Measurements from ENCODE around the gene HCK. TPM values are rescaled to one million over a fixed set of nuclear protein-coding genes. Genes with fewer than 3 reads are reported as not detected.

HCK gene
- total RNA-seq, 1 experiment from 2014 or later, result 1.3 TPM

DNA sequence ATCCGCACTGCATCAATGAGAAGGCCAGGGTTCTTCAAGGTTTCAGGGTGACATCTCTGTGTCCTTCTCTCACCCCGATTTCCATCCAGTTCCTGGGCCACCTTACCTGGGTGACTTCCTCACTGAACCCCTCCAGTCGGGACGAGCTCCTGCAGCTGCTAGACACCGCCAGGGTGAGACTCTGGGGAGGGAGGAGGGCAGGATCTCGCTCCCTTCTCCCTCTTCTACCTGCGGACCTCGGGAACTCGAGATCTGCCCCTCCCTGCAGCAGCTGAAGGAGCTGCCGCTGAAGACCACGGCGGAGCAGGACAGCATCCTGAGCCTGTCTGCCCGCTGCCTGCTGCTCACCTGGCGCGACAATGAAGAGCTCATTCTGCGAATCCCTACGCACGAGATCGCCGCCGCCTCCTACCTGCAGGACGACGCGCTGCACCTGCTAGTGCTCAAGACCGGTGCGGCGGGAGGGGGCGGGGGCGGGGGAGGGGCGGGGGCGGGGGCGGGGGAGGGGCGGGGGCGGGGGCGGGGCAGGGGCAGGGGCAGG, 34.3 kb upstream of the HCK start (continued):
- TF ChIP-seq SP1 (CRISPR knock-in tag; conservative IDR thresholded peaks at IDR 0.05), result 0 out of 2 replicates have a peak, but pooled peaks have one; percentile 44
- TF ChIP-seq, protein P1, sequence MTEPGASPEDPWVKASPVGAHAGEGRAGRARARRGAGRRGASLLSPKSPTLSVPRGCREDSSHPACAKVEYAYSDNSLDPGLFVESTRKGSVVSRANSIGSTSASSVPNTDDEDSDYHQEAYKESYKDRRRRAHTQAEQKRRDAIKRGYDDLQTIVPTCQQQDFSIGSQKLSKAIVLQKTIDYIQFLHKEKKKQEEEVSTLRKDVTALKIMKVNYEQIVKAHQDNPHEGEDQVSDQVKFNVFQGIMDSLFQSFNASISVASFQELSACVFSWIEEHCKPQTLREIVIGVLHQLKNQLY (CRISPR knock-in tag; IDR thresholded peaks at IDR 0.05), result no peak
- no peak for TF ChIP-seq HMGA2 (CRISPR knock-in tag; IDR thresholded peaks at IDR 0.05)
- TF ChIP-seq, protein P2, sequence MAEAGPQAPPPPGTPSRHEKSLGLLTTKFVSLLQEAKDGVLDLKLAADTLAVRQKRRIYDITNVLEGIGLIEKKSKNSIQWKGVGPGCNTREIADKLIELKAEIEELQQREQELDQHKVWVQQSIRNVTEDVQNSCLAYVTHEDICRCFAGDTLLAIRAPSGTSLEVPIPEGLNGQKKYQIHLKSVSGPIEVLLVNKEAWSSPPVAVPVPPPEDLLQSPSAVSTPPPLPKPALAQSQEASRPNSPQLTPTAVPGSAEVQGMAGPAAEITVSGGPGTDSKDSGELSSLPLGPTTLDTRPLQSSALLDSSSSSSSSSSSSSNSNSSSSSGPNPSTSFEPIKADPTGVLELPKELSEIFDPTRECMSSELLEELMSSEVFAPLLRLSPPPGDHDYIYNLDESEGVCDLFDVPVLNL (CRISPR knock-in tag; IDR thresholded peaks at IDR 0.05; ENCODE audit: borderline replicate concordance, low read depth), result no peak
- TF ChIP-seq, protein P3, sequence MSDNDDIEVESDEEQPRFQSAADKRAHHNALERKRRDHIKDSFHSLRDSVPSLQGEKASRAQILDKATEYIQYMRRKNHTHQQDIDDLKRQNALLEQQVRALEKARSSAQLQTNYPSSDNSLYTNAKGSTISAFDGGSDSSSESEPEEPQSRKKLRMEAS (CRISPR knock-in tag; IDR thresholded peaks at IDR 0.05), result peak; percentile 50; the same call in 1 of the 2 replicates
- no peak for TF ChIP-seq ELF4 (CRISPR knock-in tag; IDR thresholded peaks at IDR 0.05; ENCODE audit: low read depth)
- TF ChIP-seq, protein P4, sequence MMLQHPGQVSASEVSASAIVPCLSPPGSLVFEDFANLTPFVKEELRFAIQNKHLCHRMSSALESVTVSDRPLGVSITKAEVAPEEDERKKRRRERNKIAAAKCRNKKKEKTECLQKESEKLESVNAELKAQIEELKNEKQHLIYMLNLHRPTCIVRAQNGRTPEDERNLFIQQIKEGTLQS (CRISPR knock-in tag; conservative IDR thresholded peaks at IDR 0.05), result no peak
- TF ChIP-seq, protein P5, sequence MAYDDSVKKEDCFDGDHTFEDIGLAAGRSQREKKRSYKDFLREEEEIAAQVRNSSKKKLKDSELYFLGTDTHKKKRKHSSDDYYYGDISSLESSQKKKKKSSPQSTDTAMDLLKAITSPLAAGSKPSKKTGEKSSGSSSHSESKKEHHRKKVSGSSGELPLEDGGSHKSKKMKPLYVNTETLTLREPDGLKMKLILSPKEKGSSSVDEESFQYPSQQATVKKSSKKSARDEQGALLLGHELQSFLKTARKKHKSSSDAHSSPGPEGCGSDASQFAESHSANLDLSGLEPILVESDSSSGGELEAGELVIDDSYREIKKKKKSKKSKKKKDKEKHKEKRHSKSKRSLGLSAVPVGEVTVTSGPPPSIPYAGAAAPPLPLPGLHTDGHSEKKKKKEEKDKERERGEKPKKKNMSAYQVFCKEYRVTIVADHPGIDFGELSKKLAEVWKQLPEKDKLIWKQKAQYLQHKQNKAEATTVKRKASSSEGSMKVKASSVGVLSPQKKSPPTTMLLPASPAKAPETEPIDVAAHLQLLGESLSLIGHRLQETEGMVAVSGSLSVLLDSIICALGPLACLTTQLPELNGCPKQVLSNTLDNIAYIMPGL (CRISPR knock-in tag; IDR thresholded peaks at IDR 0.05), result no peak; the same call in 1 of the 2 replicates
- TF ChIP-seq ZNF121 (CRISPR knock-in tag; IDR thresholded peaks at IDR 0.05), result peak; percentile 58
- TF ChIP-seq FOXJ3 (CRISPR knock-in tag; IDR thresholded peaks at IDR 0.05; ENCODE audit: borderline replicate concordance), result no peak
- no peak for TF ChIP-seq NFATC4 (CRISPR knock-in tag; IDR thresholded peaks at IDR 0.05)
- 0 out of 2 replicates have a peak, but pooled peaks have one; percentile 58 for TF ChIP-seq TP53 (CRISPR knock-in tag; IDR thresholded peaks at IDR 0.05)
- TF ChIP-seq, protein P6, sequence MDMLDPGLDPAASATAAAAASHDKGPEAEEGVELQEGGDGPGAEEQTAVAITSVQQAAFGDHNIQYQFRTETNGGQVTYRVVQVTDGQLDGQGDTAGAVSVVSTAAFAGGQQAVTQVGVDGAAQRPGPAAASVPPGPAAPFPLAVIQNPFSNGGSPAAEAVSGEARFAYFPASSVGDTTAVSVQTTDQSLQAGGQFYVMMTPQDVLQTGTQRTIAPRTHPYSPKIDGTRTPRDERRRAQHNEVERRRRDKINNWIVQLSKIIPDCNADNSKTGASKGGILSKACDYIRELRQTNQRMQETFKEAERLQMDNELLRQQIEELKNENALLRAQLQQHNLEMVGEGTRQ (CRISPR knock-in tag; IDR thresholded peaks at IDR 0.05), result no peak
- no peak for TF ChIP-seq EMX1 (CRISPR knock-in tag; IDR thresholded peaks at IDR 0.05)

DNA sequence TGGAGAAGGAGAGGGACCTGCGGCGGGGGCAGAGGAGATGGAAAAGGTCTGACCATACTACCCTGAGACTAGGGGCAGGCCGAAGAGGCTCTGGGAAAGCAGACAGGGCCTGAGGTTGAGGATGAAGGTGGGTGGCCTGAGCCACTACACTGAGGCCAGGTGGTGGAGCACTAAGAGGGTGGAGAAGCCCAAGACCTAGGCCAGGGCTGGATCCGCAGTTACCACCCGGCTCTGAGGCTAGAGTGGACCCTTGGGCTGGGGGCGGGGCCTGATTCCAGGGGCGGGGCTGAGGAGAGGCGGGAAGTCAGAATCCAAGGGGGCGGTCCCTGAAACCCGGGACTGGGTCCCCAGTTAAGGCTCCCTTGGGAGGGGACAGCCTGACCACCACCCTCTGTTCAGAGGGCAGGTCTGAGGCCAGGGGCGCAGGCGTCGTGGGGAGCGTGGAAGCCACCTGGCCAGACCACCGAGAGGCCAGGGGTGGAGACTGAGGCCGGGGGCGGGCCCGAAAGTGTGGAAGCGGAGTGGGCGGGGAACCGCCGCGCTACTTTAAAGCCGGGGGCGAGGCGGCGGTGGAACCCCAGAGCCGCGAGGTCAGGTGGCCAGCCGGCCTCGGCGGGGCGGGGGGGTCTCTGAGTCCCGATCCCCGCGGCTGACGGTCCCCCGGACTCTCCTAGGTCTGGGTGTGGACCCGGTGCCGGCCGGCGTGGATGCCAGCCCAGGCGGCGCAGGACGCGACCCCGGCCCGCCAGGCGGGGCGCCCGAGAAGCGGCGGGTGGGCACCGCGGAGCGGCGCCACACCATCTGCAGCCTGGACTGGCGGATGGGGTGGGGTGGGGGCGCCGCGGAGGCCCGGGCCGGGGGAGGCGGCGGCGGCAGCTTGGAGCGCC, 33.5 kb upstream of the HCK start:
- ATAC-seq, result peak; percentile 85
- Mint-ChIP-seq H3K4me3 (peak overlapping the region; percentile 89), H3K27ac (peak overlapping the region; percentile 96), H3K36me3 (0 out of 2 replicates have a peak, but pooled peaks cover 3% of the 10 kb centered on the region), H3K27me3 (ENCODE audit: low read depth) (peaks cover 16% of the 10 kb centered on the region), H3K9me3 (no peaks in the 10 kb centered on the region), H3K4me1 (peaks cover 34% of the 10 kb centered on the region)
- CTCF ChIA-PET, result interaction anchor here (0.7 to 2.7 kb wide), 57 partner anchors 8 to 422 kb away, joined by 3 to 51 read pairs (median 5); partner anchors contain the start of genes HCK, PDRG1, TM9SF4 and XKR7
- POLR2A ChIA-PET, result interaction anchor here (1.0 to 1.2 kb wide), 6 partner anchors 10 to 195 kb away, joined by 3 to 8 read pairs (median 4); partner anchors contain the start of gene PDRG1
- DNase-seq (ENCODE audit: low spot score), result peak; percentile 96
- TF ChIP-seq, protein P7, sequence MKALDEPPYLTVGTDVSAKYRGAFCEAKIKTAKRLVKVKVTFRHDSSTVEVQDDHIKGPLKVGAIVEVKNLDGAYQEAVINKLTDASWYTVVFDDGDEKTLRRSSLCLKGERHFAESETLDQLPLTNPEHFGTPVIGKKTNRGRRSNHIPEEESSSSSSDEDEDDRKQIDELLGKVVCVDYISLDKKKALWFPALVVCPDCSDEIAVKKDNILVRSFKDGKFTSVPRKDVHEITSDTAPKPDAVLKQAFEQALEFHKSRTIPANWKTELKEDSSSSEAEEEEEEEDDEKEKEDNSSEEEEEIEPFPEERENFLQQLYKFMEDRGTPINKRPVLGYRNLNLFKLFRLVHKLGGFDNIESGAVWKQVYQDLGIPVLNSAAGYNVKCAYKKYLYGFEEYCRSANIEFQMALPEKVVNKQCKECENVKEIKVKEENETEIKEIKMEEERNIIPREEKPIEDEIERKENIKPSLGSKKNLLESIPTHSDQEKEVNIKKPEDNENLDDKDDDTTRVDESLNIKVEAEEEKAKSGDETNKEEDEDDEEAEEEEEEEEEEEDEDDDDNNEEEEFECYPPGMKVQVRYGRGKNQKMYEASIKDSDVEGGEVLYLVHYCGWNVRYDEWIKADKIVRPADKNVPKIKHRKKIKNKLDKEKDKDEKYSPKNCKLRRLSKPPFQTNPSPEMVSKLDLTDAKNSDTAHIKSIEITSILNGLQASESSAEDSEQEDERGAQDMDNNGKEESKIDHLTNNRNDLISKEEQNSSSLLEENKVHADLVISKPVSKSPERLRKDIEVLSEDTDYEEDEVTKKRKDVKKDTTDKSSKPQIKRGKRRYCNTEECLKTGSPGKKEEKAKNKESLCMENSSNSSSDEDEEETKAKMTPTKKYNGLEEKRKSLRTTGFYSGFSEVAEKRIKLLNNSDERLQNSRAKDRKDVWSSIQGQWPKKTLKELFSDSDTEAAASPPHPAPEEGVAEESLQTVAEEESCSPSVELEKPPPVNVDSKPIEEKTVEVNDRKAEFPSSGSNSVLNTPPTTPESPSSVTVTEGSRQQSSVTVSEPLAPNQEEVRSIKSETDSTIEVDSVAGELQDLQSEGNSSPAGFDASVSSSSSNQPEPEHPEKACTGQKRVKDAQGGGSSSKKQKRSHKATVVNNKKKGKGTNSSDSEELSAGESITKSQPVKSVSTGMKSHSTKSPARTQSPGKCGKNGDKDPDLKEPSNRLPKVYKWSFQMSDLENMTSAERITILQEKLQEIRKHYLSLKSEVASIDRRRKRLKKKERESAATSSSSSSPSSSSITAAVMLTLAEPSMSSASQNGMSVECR (CRISPR knock-in tag; IDR thresholded peaks at IDR 0.05; ENCODE audit: borderline replicate concordance), result no peak
- TF ChIP-seq FOXJ3 (CRISPR knock-in tag; IDR thresholded peaks at IDR 0.05; ENCODE audit: borderline replicate concordance) (no peak), ZNF423 (CRISPR knock-in tag; IDR thresholded peaks at IDR 0.05) (peak; percentile 86), MYBL2 (CRISPR knock-in tag; IDR thresholded peaks at IDR 0.05) (no peak), TEAD4 (CRISPR knock-in tag; IDR thresholded peaks at IDR 0.05) (no peak), ZNF317 (CRISPR knock-in tag; IDR thresholded peaks at IDR 0.05; ENCODE audit: borderline replicate concordance, low read depth) (no peak)
- TF ChIP-seq, protein P8, sequence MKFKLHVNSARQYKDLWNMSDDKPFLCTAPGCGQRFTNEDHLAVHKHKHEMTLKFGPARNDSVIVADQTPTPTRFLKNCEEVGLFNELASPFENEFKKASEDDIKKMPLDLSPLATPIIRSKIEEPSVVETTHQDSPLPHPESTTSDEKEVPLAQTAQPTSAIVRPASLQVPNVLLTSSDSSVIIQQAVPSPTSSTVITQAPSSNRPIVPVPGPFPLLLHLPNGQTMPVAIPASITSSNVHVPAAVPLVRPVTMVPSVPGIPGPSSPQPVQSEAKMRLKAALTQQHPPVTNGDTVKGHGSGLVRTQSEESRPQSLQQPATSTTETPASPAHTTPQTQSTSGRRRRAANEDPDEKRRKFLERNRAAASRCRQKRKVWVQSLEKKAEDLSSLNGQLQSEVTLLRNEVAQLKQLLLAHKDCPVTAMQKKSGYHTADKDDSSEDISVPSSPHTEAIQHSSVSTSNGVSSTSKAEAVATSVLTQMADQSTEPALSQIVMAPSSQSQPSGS (CRISPR knock-in tag; IDR thresholded peaks at IDR 0.05; ENCODE audit: borderline replicate concordance, low read depth), result no peak
- TF ChIP-seq, protein P9, sequence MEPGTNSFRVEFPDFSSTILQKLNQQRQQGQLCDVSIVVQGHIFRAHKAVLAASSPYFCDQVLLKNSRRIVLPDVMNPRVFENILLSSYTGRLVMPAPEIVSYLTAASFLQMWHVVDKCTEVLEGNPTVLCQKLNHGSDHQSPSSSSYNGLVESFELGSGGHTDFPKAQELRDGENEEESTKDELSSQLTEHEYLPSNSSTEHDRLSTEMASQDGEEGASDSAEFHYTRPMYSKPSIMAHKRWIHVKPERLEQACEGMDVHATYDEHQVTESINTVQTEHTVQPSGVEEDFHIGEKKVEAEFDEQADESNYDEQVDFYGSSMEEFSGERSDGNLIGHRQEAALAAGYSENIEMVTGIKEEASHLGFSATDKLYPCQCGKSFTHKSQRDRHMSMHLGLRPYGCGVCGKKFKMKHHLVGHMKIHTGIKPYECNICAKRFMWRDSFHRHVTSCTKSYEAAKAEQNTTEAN (CRISPR knock-in tag; IDR thresholded peaks at IDR 0.05), result no peak

Data from WTC11 (cell line).